Measurements from ENCODE around the gene PHOSPHO2.

PHOSPHO2 gene

DNA sequence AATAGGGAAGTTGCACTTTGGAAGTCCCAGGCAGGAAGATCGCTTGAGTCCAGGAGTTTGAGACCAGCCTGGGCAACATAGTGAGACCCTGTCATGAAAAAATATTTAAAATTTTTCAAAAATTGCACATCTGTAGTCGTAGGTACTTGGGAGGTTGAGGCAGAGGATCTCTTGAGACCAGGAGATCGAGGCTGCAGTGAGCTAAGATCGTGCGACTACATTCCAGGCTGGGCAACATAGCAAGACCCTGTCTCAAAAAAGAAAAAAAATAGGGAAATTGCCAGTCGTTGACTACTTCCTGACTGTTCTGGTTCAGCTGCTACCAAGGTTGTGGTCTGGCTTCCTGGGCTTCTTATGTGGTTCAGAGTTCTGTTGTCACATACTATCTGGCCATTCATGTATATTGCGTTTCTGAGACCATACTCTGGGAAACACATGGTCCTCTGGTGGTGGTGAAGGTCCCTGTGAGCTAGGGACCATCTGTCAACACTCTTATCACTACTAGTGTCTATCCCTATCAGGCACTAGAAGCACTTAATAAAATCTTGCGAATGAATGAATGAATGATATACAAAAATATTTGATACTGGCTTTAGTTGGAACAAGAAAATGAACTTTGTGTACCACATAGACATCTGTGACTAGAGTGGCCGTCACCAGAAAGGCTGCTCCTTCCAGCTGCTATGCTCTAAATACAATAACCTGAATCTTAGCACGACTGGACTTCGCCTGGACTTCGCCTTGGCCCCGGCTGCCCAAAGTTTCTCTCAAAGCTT lies 38.5 kb downstream of the PHOSPHO2 start (continued):
- TF ChIP-seq ZNF24 (tag by site-specific recombination; IDR thresholded peaks at IDR 0.05), result 0 out of 2 replicates have a peak, but pooled peaks have one; percentile 17

DNA sequence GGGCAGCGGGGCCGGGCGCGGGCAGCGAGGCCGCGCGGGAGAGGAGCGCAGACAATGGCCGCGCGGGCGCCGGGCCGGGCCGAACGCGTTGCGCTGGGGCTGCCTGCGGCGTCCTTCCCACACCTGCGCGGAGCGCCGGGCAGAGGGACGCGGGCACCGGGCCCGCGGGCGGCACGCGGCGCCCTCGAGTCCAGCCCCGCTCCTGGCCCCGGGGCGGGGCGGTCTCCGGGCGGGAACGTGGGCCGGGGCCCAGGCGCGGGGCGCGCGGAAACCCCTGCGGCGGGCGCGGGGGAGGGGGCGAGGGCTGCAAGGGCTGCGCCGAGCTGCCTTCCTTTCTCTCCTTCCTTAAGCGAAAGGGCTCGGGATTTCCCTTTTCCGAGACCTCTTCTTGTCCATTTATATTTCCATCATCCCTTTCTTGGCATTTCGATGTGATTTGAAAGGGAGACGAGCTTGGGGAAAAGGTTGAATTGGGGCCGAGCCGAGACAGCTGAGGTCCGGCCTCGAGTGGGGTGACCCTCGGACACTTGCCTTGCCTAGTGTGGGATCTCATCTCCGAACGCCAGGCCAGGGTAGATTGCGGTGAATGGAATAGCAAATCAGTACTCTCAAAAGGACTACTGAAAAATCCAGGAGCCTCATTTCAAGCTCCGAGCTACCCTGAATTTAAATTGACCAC lies 40.0 kb downstream of the PHOSPHO2 start:
- Histone ChIP-seq H3K4me1 (ENCODE audit: control insufficient read depth, insufficient read depth, low read length) (no peaks in the 10 kb centered on the region; the same call in 1 of the 2 replicates), H3K4me3 (ENCODE audit: low read depth, low read length) (peak overlapping the region; percentile 69), H3K36me3 (ENCODE audit: control insufficient read depth in 2 of 2, insufficient read depth in 1 of 2, low read length in 2 of 2) (peaks cover 0 to 12% of the 10 kb centered on the region in 2 experiments; a peak in 1 of 3 replicates), H3K9me3 (ENCODE audit: control insufficient read depth, insufficient read depth, low read depth, low read length) (no peaks in the 10 kb centered on the region), H3K27ac (ENCODE audit: extremely low read depth, low read depth, low read length) (peak overlapping the region; percentile 90; the same call in 1 of the 2 replicates)
- ChIA-PET CTCF (no interaction called here), POLR2A (interaction anchor here (0.6 to 1.7 kb wide), 6 partner anchors 8 to 1033 kb away, joined by 3 to 6 read pairs (median 4); partner anchors contain the start of gene SSB)
- TF ChIP-seq ZNF548 (tag by site-specific recombination; IDR thresholded peaks at IDR 0.05) (no peak), ZNF335 (tag by site-specific recombination; conservative IDR thresholded peaks at IDR 0.05) (peak; percentile 52; the same call in 1 of the 2 replicates), ZBTB17 (tag by site-specific recombination; IDR thresholded peaks at IDR 0.05) (peak; percentile 57; the same call in 1 of the 2 replicates), ZNF341 (tag by site-specific recombination; IDR thresholded peaks at IDR 0.05; ENCODE audit: low read depth) (peak; percentile 29; the same call in 1 of the 2 replicates), ZNF660 (tag by site-specific recombination; IDR thresholded peaks at IDR 0.05) (0 out of 2 replicates have a peak, but pooled peaks have one; percentile 38), ZXDB (tag by site-specific recombination; IDR thresholded peaks at IDR 0.05) (peak; percentile 44), SP3 (tag by site-specific recombination; IDR thresholded peaks at IDR 0.05) (peak; percentile 20; the same call in 1 of the 2 replicates), ZNF157 (tag by site-specific recombination; IDR thresholded peaks at IDR 0.05) (no peak), PRDM1 (tag by site-specific recombination; IDR thresholded peaks at IDR 0.05) (peak; percentile 83), GLIS2 (tag by site-specific recombination; IDR thresholded peaks at IDR 0.05) (peak; percentile 57; the same call in 1 of the 2 replicates), ZBTB8A (tag by site-specific recombination; IDR thresholded peaks at IDR 0.05) (peak; percentile 34)
- TF ChIP-seq, protein P1, sequence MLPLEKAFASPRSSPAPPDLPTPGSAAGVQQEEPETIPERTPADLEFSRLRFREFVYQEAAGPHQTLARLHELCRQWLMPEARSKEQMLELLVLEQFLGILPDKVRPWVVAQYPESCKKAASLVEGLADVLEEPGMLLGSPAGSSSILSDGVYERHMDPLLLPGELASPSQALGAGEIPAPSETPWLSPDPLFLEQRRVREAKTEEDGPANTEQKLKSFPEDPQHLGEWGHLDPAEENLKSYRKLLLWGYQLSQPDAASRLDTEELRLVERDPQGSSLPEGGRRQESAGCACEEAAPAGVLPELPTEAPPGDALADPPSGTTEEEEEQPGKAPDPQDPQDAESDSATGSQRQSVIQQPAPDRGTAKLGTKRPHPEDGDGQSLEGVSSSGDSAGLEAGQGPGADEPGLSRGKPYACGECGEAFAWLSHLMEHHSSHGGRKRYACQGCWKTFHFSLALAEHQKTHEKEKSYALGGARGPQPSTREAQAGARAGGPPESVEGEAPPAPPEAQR (tag by site-specific recombination; IDR thresholded peaks at IDR 0.05), result no peak

DNA sequence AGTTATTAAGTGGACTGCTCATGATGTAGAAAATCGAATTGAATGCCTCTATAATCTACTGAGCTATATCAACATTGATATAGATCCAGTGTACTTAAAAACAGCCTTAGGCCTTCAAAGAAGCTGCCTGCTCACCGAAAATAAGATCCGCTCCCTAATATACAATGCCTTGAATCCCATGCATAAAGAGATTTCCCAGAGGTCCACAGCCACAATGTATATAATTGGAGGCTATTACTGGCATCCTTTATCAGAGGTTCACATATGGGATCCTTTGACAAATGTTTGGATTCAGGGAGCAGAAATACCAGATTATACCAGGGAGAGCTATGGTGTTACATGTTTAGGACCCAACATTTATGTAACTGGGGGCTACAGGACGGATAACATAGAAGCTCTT lies 41.4 kb downstream of the PHOSPHO2 start:
- Histone ChIP-seq H3K9me3 (ENCODE audit: control insufficient read depth, insufficient read depth, low read depth, low read length) (no peaks in the 10 kb centered on the region), H3K4me3 (ENCODE audit: low read depth, low read length) (no peak overlapping the region; the same call in none of the 2 replicates), H3K36me3 (ENCODE audit: control insufficient read depth in 2 of 2, insufficient read depth in 1 of 2, low read length in 2 of 2) (peaks cover 0 to 21% of the 10 kb centered on the region in 2 experiments; a peak in 2 of 3 replicates), H3K4me1 (ENCODE audit: control insufficient read depth, insufficient read depth, low read length) (no peaks in the 10 kb centered on the region; the same call in 1 of the 2 replicates), H3K27ac (ENCODE audit: extremely low read depth, low read depth, low read length) (no peak overlapping the region)
- no peak for TF ChIP-seq OSR2 (tag by site-specific recombination; IDR thresholded peaks at IDR 0.05)
- no peak for TF ChIP-seq ZIC2 (tag by site-specific recombination; IDR thresholded peaks at IDR 0.05)
- 0 out of 2 replicates have a peak, but pooled peaks have one; percentile 30 for TF ChIP-seq ZNF335 (tag by site-specific recombination; conservative IDR thresholded peaks at IDR 0.05)
- TF ChIP-seq, protein P2, sequence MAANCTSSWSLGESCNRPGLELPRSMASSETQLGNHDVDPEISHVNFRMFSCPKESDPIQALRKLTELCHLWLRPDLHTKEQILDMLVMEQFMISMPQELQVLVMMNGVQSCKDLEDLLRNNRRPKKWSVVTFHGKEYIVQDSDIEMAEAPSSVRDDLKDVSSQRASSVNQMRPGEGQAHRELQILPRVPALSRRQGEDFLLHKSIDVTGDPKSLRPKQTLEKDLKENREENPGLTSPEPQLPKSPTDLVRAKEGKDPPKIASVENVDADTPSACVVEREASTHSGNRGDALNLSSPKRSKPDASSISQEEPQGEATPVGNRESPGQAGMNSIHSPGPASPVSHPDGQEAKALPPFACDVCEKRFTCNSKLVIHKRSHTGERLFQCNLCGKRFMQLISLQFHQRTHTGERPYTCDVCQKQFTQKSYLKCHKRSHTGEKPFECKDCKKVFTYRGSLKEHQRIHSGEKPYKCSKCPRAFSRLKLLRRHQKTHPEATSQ (tag by site-specific recombination; IDR thresholded peaks at IDR 0.05), result no peak
- 0 out of 2 replicates have a peak, but pooled peaks have one; percentile 19 for TF ChIP-seq TRIM28 (IDR thresholded peaks at IDR 0.05; ENCODE audit: borderline replicate concordance, low read length)
- TF ChIP-seq FEZF1 (tag by site-specific recombination; IDR thresholded peaks at IDR 0.05), result no peak
- no peak for TF ChIP-seq ZNF324 (tag by site-specific recombination; IDR thresholded peaks at IDR 0.05)
- no peak for TF ChIP-seq ZNF600 (tag by site-specific recombination; IDR thresholded peaks at IDR 0.05)
- no peak for TF ChIP-seq ZNF292 (tag by site-specific recombination; IDR thresholded peaks at IDR 0.05; ENCODE audit: borderline replicate concordance, low read depth)
- peak; percentile 52 for TF ChIP-seq ZNF133 (tag by site-specific recombination; IDR thresholded peaks at IDR 0.05)
- TF ChIP-seq ZNF548 (tag by site-specific recombination; IDR thresholded peaks at IDR 0.05), result no peak
- TF ChIP-seq, protein P3, sequence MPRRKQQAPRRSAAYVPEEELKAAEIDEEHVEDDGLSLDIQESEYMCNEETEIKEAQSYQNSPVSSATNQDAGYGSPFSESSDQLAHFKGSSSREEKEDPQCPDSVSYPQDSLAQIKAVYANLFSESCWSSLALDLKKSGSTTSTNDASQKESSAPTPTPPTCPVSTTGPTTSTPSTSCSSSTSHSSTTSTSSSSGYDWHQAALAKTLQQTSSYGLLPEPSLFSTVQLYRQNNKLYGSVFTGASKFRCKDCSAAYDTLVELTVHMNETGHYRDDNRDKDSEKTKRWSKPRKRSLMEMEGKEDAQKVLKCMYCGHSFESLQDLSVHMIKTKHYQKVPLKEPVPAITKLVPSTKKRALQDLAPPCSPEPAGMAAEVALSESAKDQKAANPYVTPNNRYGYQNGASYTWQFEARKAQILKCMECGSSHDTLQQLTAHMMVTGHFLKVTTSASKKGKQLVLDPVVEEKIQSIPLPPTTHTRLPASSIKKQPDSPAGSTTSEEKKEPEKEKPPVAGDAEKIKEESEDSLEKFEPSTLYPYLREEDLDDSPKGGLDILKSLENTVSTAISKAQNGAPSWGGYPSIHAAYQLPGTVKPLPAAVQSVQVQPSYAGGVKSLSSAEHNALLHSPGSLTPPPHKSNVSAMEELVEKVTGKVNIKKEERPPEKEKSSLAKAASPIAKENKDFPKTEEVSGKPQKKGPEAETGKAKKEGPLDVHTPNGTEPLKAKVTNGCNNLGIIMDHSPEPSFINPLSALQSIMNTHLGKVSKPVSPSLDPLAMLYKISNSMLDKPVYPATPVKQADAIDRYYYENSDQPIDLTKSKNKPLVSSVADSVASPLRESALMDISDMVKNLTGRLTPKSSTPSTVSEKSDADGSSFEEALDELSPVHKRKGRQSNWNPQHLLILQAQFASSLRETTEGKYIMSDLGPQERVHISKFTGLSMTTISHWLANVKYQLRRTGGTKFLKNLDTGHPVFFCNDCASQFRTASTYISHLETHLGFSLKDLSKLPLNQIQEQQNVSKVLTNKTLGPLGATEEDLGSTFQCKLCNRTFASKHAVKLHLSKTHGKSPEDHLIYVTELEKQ (tag by site-specific recombination; IDR thresholded peaks at IDR 0.05; ENCODE audit: borderline replicate concordance), result no peak
- POLR2A ChIA-PET, result no interaction called here
- CTCF ChIA-PET, result interaction anchor here (0.6 kb wide), 1 partner anchor 13 kb away, joined by 3 read pairs; no protein-coding TSS in a partner anchor

All from HEK293 (cell line).